HL-60/S4 (cell line): Measurements from ENCODE around the gene NPAT.

Experiments used
- in situ Hi-C: fragments of 300-500 bp; cut with MboI; formaldehyde crosslinking; loops from 2 replicates; pipeline ENCODE4 v1.14.3; 2022; ENCODE audit warnings: low sequenced_read_pairs

The NPAT gene

GRCh38 chr11:108222574-108223347 is at the start of gene NPAT, which contains the start of gene ATM:
Gene NPAT (minus strand): TSS chr11:108222638. CDS start chr11:108222536, 102 bp downstream.
Gene ATM (plus strand): TSS chr11:108223067. CDS start chr11:108227625, 4,558 bp downstream.
- in situ Hi-C loops, result no loop called here

GRCh38 chr11:108269583-108269982 is 47.1 kb upstream of the NPAT start:
- in situ Hi-C loops, result no loop called here

DNA sequence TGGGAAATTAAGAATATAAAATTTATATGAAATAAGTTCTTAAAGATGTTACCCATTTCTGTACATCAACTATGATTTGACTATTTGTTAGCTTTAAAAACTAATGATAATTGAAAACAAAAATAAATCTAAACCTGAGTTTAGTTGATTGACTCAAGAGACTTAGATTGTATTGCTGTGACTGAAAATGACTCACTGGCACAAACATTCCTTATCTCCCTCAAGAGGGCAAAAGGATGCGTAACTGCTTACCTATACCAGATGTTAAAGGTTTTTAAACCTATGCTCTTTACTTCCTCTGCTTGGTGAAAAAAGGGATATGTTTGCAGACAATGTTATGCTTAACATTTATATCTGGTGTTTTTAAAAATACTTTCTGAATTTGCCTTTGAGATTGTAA is 30.7 kb upstream of the NPAT start:
- in situ Hi-C loops, result no loop called here

GRCh38 chr11:108246885-108247284 is 24.4 kb upstream of the NPAT start:
- in situ Hi-C loops, result no loop called here

- in situ Hi-C loops, result no loop called here
Measured at GRCh38 chr11:108246308-108246707, 23.9 kb upstream of the NPAT start.

DNA sequence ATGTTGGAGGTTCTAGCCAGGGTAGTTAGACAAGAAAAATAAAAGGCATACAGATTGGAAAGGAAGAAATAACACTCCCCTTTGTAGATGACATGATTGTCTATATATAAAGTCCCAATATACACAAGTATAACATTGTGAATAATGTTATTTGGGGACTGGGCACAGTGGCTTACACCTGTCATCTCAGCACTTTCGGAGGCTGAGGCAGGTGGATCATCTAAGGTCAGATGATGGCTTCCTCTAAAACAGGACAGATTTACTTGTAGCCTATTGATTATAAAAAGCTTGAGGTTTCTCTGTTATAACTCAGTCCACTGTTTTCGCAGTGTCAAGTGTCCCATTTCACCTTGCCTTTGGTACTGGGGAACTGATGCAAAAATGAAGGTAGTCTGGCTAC is 20.0 kb upstream of the NPAT start:
- in situ Hi-C loops, result no loop called here

GRCh38 chr11:108241330-108242037 is 19.0 kb upstream of the NPAT start:
- in situ Hi-C loops, result no loop called here

GRCh38 chr11:108239076-108239475 is 16.6 kb upstream of the NPAT start:
- in situ Hi-C loops, result no loop called here

- in situ Hi-C loops, result no loop called here
Measured at GRCh38 chr11:108237058-108237481, 14.6 kb upstream of the NPAT start.

DNA sequence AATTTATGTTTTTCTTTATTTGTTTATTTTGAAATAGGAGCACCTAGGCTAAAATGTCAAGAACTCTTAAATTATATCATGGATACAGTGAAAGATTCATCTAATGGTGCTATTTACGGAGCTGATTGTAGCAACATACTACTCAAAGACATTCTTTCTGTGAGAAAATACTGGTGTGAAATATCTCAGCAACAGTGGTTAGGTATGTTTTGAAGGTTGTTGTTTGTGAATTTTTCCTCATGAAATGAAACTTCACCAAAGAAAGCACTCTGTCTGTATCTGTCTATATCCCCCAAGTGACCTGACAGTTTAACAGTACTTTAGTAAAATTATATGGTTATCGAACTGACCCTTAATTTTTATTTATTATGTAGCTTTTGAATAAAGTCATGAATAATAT is 13.2 kb upstream of the NPAT start:
- in situ Hi-C loops, result no loop called here

DNA sequence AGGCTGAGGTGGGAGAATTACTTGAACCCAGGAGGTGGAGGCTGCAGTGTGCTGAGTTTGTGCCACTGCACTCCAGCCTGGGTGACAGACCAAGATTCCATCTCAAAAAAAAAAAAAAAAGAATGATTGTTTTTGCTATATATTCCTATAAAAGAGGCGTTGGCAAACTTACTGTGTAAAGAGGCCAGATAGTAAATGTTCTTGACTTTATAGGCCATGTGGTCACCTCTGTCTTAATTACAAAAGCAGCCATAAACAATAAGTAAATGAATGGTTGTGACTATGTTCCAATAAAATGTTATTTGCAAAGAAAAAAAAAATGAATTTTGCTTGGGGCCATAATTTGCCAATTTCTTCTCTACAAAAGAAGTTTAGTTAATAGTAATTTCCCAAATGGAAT is 12.8 kb upstream of the NPAT start:
- in situ Hi-C loops, result no loop called here

DNA sequence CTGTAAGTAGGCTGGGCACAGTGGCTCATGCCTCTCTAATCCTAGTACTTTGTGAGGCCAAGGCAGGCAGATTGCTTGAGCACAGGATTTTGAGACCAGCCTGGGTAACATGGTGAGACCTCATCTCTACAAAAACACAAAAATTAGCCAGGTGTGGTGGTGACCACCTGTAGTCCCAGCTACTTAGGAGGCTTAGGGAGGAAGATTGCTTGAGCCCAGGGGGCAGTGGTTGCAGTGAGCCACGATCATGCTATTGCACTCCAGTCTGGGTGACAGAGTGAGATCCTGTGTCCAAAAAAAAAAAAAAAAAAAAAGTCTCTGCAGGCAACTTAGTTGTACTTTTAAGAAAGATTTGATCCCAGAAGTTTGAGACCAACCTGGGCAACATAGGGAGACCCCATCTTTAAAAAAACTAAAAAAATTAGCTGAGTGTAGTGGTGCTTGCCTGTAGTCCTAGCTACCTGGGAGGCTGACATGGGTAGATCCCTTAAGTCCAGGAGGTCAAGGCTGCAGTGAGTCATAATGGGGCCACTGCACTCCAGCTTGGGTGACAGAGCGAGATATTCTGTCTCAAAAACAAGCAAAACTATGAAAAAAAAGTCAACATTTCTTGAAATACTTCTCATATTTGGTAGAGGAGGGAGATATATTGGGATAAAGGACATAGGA is 11.0 kb upstream of the NPAT start:
- in situ Hi-C loops, result no loop called here

- in situ Hi-C loops, result no loop called here
Measured at GRCh38 chr11:108228251-108228650, 5.8 kb upstream of the NPAT start.

- in situ Hi-C loops, result no loop called here
Measured at GRCh38 chr11:108226036-108226435, 3.6 kb upstream of the NPAT start.

GRCh38 chr11:108224911-108225786 is 2.7 kb upstream of the NPAT start:
- in situ Hi-C loops, result no loop called here

- in situ Hi-C loops, result no loop called here
Measured at GRCh38 chr11:108224366-108224765, 1.9 kb upstream of the NPAT start.

DNA sequence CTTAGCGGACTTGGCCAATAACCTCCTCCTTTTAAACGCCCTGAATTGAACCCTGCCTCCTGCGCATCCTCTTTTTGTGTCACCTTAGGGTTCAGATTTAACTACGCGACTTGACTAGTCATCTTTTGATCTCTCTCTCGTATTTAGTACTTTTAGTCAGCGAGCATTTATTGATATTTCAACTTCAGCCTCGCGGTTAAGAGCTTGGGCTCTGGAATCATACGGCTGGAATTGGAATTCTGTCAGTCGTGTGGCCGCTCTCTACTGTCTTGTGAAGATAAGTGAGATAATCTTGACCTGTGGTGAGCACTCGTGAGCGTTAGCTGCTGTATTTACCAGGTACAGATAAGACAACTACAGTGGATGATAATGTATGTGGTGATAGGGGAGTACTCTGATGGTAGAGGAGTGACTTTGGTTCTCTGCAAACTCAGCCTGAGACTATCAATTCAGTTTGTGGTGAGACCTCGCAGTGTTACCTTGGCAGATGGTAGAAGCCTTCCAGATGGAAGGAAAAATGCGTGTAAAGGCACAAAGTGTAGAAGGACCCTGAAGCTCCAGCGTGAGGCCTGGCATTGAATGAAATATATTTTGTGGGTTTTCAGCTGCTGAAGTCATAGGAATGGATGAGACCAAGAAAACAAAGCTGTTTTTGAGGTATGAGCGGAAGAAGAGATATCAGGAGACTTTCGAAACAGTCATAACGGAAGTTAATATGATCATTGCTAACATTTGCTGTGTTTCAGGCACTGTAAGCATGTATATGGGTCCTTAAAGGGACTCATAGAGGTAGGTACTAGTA is 1.1 kb upstream of the NPAT start:
- in situ Hi-C loops, result no loop called here

DNA sequence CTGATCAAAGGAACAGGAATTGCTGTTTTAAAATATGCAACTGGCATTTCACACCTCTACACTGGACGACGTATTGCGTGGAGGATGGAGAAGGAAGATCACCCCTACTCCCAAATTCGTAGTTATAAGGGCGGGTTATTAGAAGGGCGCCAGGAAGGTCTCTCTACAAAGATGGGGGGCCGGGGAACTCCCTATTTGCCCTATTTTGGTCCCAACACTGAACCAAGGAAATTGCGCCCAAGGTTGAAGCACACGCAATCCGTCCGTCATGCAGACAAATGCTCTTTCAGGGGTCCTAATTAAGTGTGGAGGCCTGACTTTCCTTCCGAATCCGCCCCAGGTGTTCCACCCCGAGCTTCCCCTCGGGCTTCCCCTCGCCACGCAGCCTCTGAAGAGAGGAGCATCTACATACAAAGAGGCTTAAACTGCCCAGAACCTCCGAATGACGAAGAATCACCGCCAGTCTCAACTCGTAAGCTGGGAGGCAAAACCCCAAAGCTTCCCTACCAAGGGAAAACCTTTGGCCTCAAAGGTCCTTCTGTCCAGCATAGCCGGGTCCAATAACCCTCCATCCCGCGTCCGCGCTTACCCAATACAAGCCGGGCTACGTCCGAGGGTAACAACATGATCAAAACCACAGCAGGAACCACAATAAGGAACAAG is 396 bp downstream of the NPAT start:
- in situ Hi-C loops, result no loop called here

DNA sequence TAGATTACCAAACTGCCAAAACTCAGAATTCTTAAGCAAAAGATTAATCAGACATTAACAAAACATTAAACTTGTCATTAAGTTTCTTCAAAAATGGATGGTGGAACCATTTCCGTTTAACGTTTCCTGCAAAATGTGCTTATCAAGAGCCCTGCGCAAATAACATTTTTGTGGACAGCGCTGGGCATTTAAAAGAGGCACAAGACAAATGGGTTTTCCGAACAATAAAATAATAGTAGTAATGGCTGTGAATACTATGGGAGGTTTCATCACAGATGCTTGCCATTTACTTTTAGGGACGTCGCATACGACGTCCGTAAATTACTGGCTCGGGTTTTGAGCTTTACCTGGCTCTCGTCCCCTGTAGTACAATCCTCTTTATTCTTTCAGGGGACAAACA is 1.1 kb downstream of the NPAT start:
- in situ Hi-C loops, result no loop called here
